ENCODE results near the gene ERBB4. TPM values are rescaled to one million over a fixed set of nuclear protein-coding genes. Genes with fewer than 3 reads are reported as not detected.

Gene ERBB4
- total RNA-seq, 1 donor from 2014 or later, result 1.7 TPM

GRCh38 chr2:211877061-211877460, 661.5 kb downstream of the ERBB4 start:
- DNase-seq (ENCODE audit: low spot score in 2 of 2), result no peak

GRCh38 chr2:211875488-211875887, 663.1 kb downstream of the ERBB4 start:
- Histone ChIP-seq H3K9me3 (no peaks in the 10 kb centered on the region), H3K27me3 (no peaks in the 10 kb centered on the region), H3K4me1 (no peaks in the 10 kb centered on the region), H3K36me3 (no peaks in the 10 kb centered on the region), H3K27ac (no peak overlapping the region), H3K4me3 (no peak overlapping the region)
- no peak for TF ChIP-seq CTCF (IDR thresholded peaks at IDR 0.05)
- intact Hi-C loops (cut with DNase I), result no loop called here
- no peak for DNase-seq (ENCODE audit: low spot score in 2 of 2)

More at GRCh38 chr2:211877061-211877460, 661.5 kb downstream of the ERBB4 start:
- Histone ChIP-seq H3K4me3 (no peak overlapping the region), H3K27me3 (no peaks in the 10 kb centered on the region), H3K4me1 (no peaks in the 10 kb centered on the region), H3K27ac (no peak overlapping the region), H3K36me3 (no peaks in the 10 kb centered on the region), H3K9me3 (no peaks in the 10 kb centered on the region)
- intact Hi-C loops (cut with DNase I), result no loop called here
- no peak for TF ChIP-seq CTCF (IDR thresholded peaks at IDR 0.05)

- no peak overlapping the region for H3K27ac ChIP-seq
- H3K4me1 ChIP-seq, result no peaks in the 10 kb centered on the region
- no peaks in the 10 kb centered on the region for H3K36me3 ChIP-seq
- H3K27me3 ChIP-seq, result no peaks in the 10 kb centered on the region
- no peak overlapping the region for H3K4me3 ChIP-seq
- TF ChIP-seq CTCF (IDR thresholded peaks at IDR 0.05), result no peak
- intact Hi-C loops (cut with DNase I), result no loop called here
- H3K9me3 ChIP-seq, result no peaks in the 10 kb centered on the region
- DNase-seq (ENCODE audit: low spot score in 2 of 2), result no peak
These were observed 669.5 kb downstream of the ERBB4 start for GRCh38 chr2:211868996-211869533.

- Histone ChIP-seq H3K27me3 (no peaks in the 10 kb centered on the region), H3K9me3 (peaks cover 0 to 4% of the 10 kb centered on the region in 2 donors), H3K4me3 (no peak overlapping the region), H3K36me3 (no peaks in the 10 kb centered on the region), H3K27ac (no peak overlapping the region), H3K4me1 (no peaks in the 10 kb centered on the region)
- intact Hi-C loops (cut with DNase I), result no loop called here
- TF ChIP-seq CTCF (IDR thresholded peaks at IDR 0.05), result no peak
- no peak for DNase-seq (ENCODE audit: low spot score in 2 of 2)
These were observed 670.7 kb downstream of the ERBB4 start for GRCh38 chr2:211867845-211868451.

- intact Hi-C loops (cut with DNase I), result no loop called here
- no peak overlapping the region for H3K4me3 ChIP-seq
- no peak for TF ChIP-seq CTCF (IDR thresholded peaks at IDR 0.05)
These were observed 674.3 kb downstream of the ERBB4 start for GRCh38 chr2:211864328-211864727.

More at GRCh38 chr2:211864328-211864727, 674.3 kb downstream of the ERBB4 start:
- H3K27me3 ChIP-seq, result no peaks in the 10 kb centered on the region
- no peaks in the 10 kb centered on the region for H3K36me3 ChIP-seq
- DNase-seq (ENCODE audit: low spot score in 2 of 2), result no peak
- H3K4me1 ChIP-seq, result no peaks in the 10 kb centered on the region
- H3K9me3 ChIP-seq, result peaks cover 0 to 7% of the 10 kb centered on the region in 2 donors
- H3K27ac ChIP-seq, result no peak overlapping the region
